ENCODE data around the gene RPL12.

RPL12 gene

GRCh38 chr9:127407492-127407843 is 43.7 kb downstream of the RPL12 start:
- H3K4me1 ChIP-seq (ENCODE audit: control insufficient read depth in 1 of 2, insufficient read depth in 2 of 2, low read length in 2 of 2), result peaks cover 0 to 3% of the 10 kb centered on the region in 2 experiments
- DNase-seq, result no peak
- no peak overlapping the region for H3K14ac ChIP-seq (ENCODE audit: low read length)
- no peaks in the 10 kb centered on the region for H3K9me3 ChIP-seq (ENCODE audit: insufficient read depth, low read depth, low read length)
- no peak overlapping the region for H3K23ac ChIP-seq (ENCODE audit: low read length)
- peaks cover 50 to 53% of the 10 kb centered on the region in 2 experiments for H3K36me3 ChIP-seq (ENCODE audit: control insufficient read depth in 1 of 2, insufficient read depth in 2 of 2, low read length in 2 of 2)
- no peak overlapping the region for H2BK5ac ChIP-seq (ENCODE audit: low read depth, low read length, poor library complexity)
- no peak overlapping the region for H4K12ac ChIP-seq (ENCODE audit: low read depth, low read length)
- no peak overlapping the region for H3K4ac ChIP-seq (ENCODE audit: low read depth, low read length)
- no peak overlapping the region for H2AK5ac ChIP-seq (ENCODE audit: low read length)
- no peak overlapping the region for H2AFZ ChIP-seq (ENCODE audit: insufficient read depth, low read length, poor library complexity)
- H2BK120ac ChIP-seq (ENCODE audit: insufficient read depth, low read length, poor library complexity), result no peak overlapping the region
- H3K27me3 ChIP-seq (ENCODE audit: insufficient read depth, low read length), result no peaks in the 10 kb centered on the region
- H3K18ac ChIP-seq (ENCODE audit: low read length), result no peak overlapping the region
- no CpG with 5 or more reads among the region's 6 CpGs for WGBS (ENCODE audit: extremely low coverage, insufficient coverage, insufficient read length)
- H3K4me2 ChIP-seq (ENCODE audit: low read length), result no peak overlapping the region
- H3K79me2 ChIP-seq (ENCODE audit: control insufficient read depth, insufficient read depth, low read length, poor library complexity), result no peaks in the 10 kb centered on the region
- no peak overlapping the region for H3K4me3 ChIP-seq (ENCODE audit: low read depth, low read length)
- H3K27ac ChIP-seq (ENCODE audit: low read depth, low read length), result no peak overlapping the region
- no peak overlapping the region for H3K9ac ChIP-seq (ENCODE audit: low read length)
- no peak overlapping the region for H2BK12ac ChIP-seq (ENCODE audit: low read length)
- H4K91ac ChIP-seq (ENCODE audit: low read depth, low read length), result no peak overlapping the region
- H4K8ac ChIP-seq (ENCODE audit: low read depth, low read length), result no peak overlapping the region
- H3K79me1 ChIP-seq (ENCODE audit: low read length), result no peaks in the 10 kb centered on the region

DNA sequence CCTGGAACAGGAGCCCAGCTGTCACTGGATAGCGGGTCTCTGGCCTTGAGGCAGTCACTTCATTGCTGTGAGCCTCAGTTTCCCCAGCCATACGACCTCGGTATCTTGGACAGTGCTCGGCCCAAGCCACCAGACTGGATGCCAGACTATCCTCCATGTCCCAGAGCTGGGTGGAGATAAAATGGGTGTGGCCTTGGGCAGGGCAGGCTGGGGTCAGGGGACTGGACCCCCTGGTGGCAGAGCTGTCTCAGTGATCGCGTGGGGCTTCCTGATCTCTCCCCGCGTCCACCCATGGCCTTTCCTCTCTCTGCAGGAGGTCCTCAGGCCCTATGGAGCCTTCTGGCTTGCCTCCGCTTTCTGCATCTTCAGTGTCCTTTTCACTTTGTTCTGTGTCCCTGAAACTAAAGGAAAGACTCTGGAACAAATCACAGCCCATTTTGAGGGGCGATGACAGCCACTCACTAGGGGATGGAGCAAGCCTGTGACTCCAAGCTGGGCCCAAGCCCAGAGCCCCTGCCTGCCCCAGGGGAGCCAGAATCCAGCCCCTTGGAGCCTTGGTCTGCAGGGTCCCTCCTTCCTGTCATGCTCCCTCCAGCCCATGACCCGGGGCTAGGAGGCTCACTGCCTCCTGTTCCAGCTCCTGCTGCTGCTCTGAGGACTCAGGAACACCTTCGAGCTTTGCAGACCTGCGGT is 44.3 kb downstream of the RPL12 start:
- no peak overlapping the region for H2AFZ ChIP-seq (ENCODE audit: insufficient read depth, low read length, poor library complexity)
- no peak for DNase-seq
- H3K9ac ChIP-seq (ENCODE audit: low read length), result no peak overlapping the region
- H3K9me3 ChIP-seq (ENCODE audit: insufficient read depth, low read depth, low read length), result no peaks in the 10 kb centered on the region
- H3K36me3 ChIP-seq (ENCODE audit: control insufficient read depth in 1 of 2, insufficient read depth in 2 of 2, low read length in 2 of 2), result peaks cover 53 to 56% of the 10 kb centered on the region in 2 experiments
- H2BK120ac ChIP-seq (ENCODE audit: insufficient read depth, low read length, poor library complexity), result no peak overlapping the region
- H2BK12ac ChIP-seq (ENCODE audit: low read length), result no peak overlapping the region
- no peak overlapping the region for H3K27ac ChIP-seq (ENCODE audit: low read depth, low read length)
- no peaks in the 10 kb centered on the region for H3K79me2 ChIP-seq (ENCODE audit: control insufficient read depth, insufficient read depth, low read length, poor library complexity)
- H2BK5ac ChIP-seq (ENCODE audit: low read depth, low read length, poor library complexity), result no peak overlapping the region
- no peaks in the 10 kb centered on the region for H3K27me3 ChIP-seq (ENCODE audit: insufficient read depth, low read length)
- no peak overlapping the region for H3K23ac ChIP-seq (ENCODE audit: low read length)
- H3K18ac ChIP-seq (ENCODE audit: low read length), result no peak overlapping the region
- no peak overlapping the region for H3K4me3 ChIP-seq (ENCODE audit: low read depth, low read length)
- H3K4me1 ChIP-seq (ENCODE audit: control insufficient read depth in 1 of 2, insufficient read depth in 2 of 2, low read length in 2 of 2), result peaks cover 0 to 3% of the 10 kb centered on the region in 2 experiments
- no peak overlapping the region for H3K4ac ChIP-seq (ENCODE audit: low read depth, low read length)
- H3K4me2 ChIP-seq (ENCODE audit: low read length), result no peak overlapping the region
- H4K91ac ChIP-seq (ENCODE audit: low read depth, low read length), result no peak overlapping the region
- no peak overlapping the region for H4K12ac ChIP-seq (ENCODE audit: low read depth, low read length)
- no peak overlapping the region for H4K8ac ChIP-seq (ENCODE audit: low read depth, low read length)
- WGBS (ENCODE audit: extremely low coverage, insufficient coverage, insufficient read length), result no CpG with 5 or more reads among the region's 13 CpGs
- H3K79me1 ChIP-seq (ENCODE audit: low read length), result no peaks in the 10 kb centered on the region
- no peak overlapping the region for H3K14ac ChIP-seq (ENCODE audit: low read length)
- no peak overlapping the region for H2AK5ac ChIP-seq (ENCODE audit: low read length)

DNA sequence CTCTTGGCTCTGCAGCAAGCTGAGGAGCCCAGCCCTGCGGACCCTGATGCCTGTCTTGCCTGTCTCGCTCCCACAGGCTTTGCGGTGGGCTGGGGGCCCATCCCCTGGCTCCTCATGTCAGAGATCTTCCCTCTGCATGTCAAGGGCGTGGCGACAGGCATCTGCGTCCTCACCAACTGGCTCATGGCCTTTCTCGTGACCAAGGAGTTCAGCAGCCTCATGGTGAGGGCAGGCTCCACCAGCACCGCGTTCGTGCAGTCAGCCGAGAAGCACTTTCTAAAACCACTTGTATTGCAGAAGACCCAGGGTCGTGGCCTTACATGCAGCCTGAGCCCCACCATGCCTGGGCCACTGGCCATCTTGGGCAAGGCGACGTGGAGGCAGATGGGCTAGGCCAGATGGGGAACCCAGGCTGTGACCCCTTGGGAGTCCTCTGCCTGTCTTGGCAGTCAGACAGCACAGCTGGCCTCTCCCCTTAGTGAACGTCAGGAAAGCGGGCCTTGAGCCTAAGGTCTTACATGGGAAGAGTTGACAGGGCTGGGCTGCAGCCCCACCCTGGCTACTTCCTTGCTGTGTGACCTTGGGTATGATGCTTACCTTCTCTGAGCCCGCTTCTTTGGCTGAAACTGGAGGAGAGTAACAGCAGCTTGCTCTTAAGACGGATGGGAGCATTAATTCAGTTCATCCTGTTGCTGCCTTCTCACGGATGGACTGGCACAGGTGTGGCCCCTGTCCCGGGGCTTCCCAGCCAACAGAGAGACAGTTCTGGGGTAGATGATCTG is 45.7 kb downstream of the RPL12 start:
- no peak overlapping the region for H4K91ac ChIP-seq (ENCODE audit: low read depth, low read length)
- no peak overlapping the region for H3K9ac ChIP-seq (ENCODE audit: low read length)
- H2AFZ ChIP-seq (ENCODE audit: insufficient read depth, low read length, poor library complexity), result no peak overlapping the region
- no peaks in the 10 kb centered on the region for H3K79me1 ChIP-seq (ENCODE audit: low read length)
- no peak overlapping the region for H3K4ac ChIP-seq (ENCODE audit: low read depth, low read length)
- no peak overlapping the region for H3K4me3 ChIP-seq (ENCODE audit: low read depth, low read length)
- H3K4me2 ChIP-seq (ENCODE audit: low read length), result no peak overlapping the region
- H3K18ac ChIP-seq (ENCODE audit: low read length), result no peak overlapping the region
- no peak overlapping the region for H3K23ac ChIP-seq (ENCODE audit: low read length)
- H2BK5ac ChIP-seq (ENCODE audit: low read depth, low read length, poor library complexity), result no peak overlapping the region
- no peaks in the 10 kb centered on the region for H3K9me3 ChIP-seq (ENCODE audit: insufficient read depth, low read depth, low read length)
- H3K27me3 ChIP-seq (ENCODE audit: insufficient read depth, low read length), result no peaks in the 10 kb centered on the region
- H4K8ac ChIP-seq (ENCODE audit: low read depth, low read length), result no peak overlapping the region
- no peak overlapping the region for H4K12ac ChIP-seq (ENCODE audit: low read depth, low read length)
- no peak for DNase-seq
- H3K27ac ChIP-seq (ENCODE audit: low read depth, low read length), result no peak overlapping the region
- no peak overlapping the region for H3K14ac ChIP-seq (ENCODE audit: low read length)
- no peak overlapping the region for H2AK5ac ChIP-seq (ENCODE audit: low read length)
- H3K4me1 ChIP-seq (ENCODE audit: control insufficient read depth in 1 of 2, insufficient read depth in 2 of 2, low read length in 2 of 2), result peaks cover 0 to 3% of the 10 kb centered on the region in 2 experiments
- no CpG with 5 or more reads among the region's 20 CpGs for WGBS (ENCODE audit: extremely low coverage, insufficient coverage, insufficient read length)
- H2BK120ac ChIP-seq (ENCODE audit: insufficient read depth, low read length, poor library complexity), result no peak overlapping the region
- no peaks in the 10 kb centered on the region for H3K79me2 ChIP-seq (ENCODE audit: control insufficient read depth, insufficient read depth, low read length, poor library complexity)
- H2BK12ac ChIP-seq (ENCODE audit: low read length), result no peak overlapping the region
- H3K36me3 ChIP-seq (ENCODE audit: control insufficient read depth in 1 of 2, insufficient read depth in 2 of 2, low read length in 2 of 2), result peaks cover 61 to 66% of the 10 kb centered on the region in 2 experiments

DNA sequence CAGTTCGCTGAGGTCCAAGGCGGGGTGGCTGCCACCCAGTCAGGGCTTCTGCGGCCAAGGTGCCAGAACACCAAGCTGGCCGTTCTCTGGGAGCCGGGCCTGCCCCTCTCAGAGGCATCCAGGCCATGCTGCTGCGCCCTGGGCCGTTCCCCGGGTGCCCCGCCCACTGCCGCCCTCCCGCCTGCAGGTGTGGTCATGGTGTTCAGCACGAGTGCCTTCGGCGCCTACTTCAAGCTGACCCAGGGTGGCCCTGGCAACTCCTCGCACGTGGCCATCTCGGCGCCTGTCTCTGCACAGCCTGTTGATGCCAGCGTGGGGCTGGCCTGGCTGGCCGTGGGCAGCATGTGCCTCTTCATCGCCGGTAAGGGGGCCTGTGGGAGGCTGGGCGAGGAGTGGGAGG is 46.6 kb downstream of the RPL12 start:
- H3K14ac ChIP-seq (ENCODE audit: low read length), result no peak overlapping the region
- H3K4me1 ChIP-seq (ENCODE audit: control insufficient read depth in 1 of 2, insufficient read depth in 2 of 2, low read length in 2 of 2), result peaks cover 0 to 3% of the 10 kb centered on the region in 2 experiments
- no peak overlapping the region for H3K4me3 ChIP-seq (ENCODE audit: low read depth, low read length)
- H3K36me3 ChIP-seq (ENCODE audit: control insufficient read depth in 1 of 2, insufficient read depth in 2 of 2, low read length in 2 of 2), result peaks cover 69 to 73% of the 10 kb centered on the region in 2 experiments
- no peak overlapping the region for H3K4ac ChIP-seq (ENCODE audit: low read depth, low read length)
- no peak overlapping the region for H2BK120ac ChIP-seq (ENCODE audit: insufficient read depth, low read length, poor library complexity)
- H3K23ac ChIP-seq (ENCODE audit: low read length), result no peak overlapping the region
- H2AK5ac ChIP-seq (ENCODE audit: low read length), result no peak overlapping the region
- DNase-seq, result no peak
- no peak overlapping the region for H2BK5ac ChIP-seq (ENCODE audit: low read depth, low read length, poor library complexity)
- H2AFZ ChIP-seq (ENCODE audit: insufficient read depth, low read length, poor library complexity), result no peak overlapping the region
- H3K79me2 ChIP-seq (ENCODE audit: control insufficient read depth, insufficient read depth, low read length, poor library complexity), result no peaks in the 10 kb centered on the region
- no peak overlapping the region for H4K12ac ChIP-seq (ENCODE audit: low read depth, low read length)
- no peak overlapping the region for H3K27ac ChIP-seq (ENCODE audit: low read depth, low read length)
- no peak overlapping the region for H3K9ac ChIP-seq (ENCODE audit: low read length)
- no peaks in the 10 kb centered on the region for H3K79me1 ChIP-seq (ENCODE audit: low read length)
- no peak overlapping the region for H3K4me2 ChIP-seq (ENCODE audit: low read length)
- no peak overlapping the region for H4K91ac ChIP-seq (ENCODE audit: low read depth, low read length)
- H4K8ac ChIP-seq (ENCODE audit: low read depth, low read length), result no peak overlapping the region
- no peaks in the 10 kb centered on the region for H3K9me3 ChIP-seq (ENCODE audit: insufficient read depth, low read depth, low read length)
- no peak overlapping the region for H2BK12ac ChIP-seq (ENCODE audit: low read length)
- no peak overlapping the region for H3K18ac ChIP-seq (ENCODE audit: low read length)
- WGBS (ENCODE audit: extremely low coverage, insufficient coverage, insufficient read length), result no CpG with 5 or more reads among the region's 23 CpGs
- H3K27me3 ChIP-seq (ENCODE audit: insufficient read depth, low read length), result no peaks in the 10 kb centered on the region

Measured in trophoblast cell (in vitro differentiated cells and primary cell).